ENCODE results near the gene LNX2. TPM values are rescaled to one million over a fixed set of nuclear protein-coding genes. Genes with fewer than 3 reads are reported as not detected.

LNX2 gene
- polyA plus RNA-seq (2013) = 7.8 and 7.9 TPM in 2 replicates

DNA sequence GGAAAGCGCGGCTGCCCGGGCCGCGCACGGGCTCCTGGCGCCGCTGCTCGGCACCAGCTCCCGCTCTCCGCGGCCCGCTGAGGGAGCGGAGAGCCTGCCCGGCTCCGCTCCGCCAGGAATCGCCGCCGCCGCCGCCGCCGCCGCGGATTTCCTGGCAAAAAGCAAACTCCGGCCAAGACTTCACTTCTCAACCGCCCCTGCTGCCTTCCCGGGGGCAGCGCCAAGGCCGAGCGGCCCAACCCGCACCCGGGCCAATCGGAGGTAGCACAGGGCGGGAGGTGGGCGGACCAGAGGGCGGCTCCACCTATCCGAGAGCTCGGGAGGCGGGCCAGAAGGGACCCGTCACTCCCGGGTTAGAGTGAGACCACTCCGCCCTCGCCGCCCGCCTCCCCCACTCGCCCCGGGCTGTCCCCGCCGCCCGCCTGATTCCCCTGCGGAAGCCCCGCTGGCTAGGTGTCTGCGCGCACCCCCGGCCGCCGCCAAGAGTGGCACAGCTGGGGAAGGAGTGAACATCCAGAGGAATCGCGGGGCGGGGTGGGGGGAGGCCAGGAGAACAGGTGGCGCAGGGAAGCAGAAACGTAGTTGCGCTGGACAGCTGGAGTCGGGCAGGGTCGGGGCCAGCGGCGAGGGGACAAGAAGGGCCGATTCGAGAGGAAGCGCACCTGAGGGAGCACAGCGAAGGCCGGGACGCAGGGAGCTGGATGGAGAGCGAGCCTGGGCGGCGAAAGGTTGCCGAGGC is at the start of gene LNX2:
LNX2 (minus strand) TSS at position 153 of the 739 bp plus-strand sequence. CDS start 38,826 bp downstream, outside the sequence.
- Histone ChIP-seq H3K23ac (ENCODE audit: low read length) (no peak within 1 kb of the TSS), H3K4me3 (ENCODE audit: low read depth, low read length) (peak within 1 kb of the TSS; percentile 98), H3K18ac (ENCODE audit: low read length) (peak within 1 kb of the TSS; percentile 96), H2BK120ac (ENCODE audit: insufficient read depth, low read length, poor library complexity) (peak within 1 kb of the TSS; percentile 92), H4K8ac (ENCODE audit: low read depth, low read length) (peak within 1 kb of the TSS; percentile 92), H4K91ac (ENCODE audit: low read depth, low read length) (peak within 1 kb of the TSS; percentile 97), H2AK5ac (ENCODE audit: low read length) (peak within 1 kb of the TSS; percentile 77), H3K9me3 (ENCODE audit: insufficient read depth, low read depth, low read length) (no peaks in the 10 kb centered on the region), H3K36me3 (ENCODE audit: control insufficient read depth in 1 of 2, insufficient read depth in 2 of 2, low read length in 2 of 2) (peaks cover 0 to 7% of the 10 kb centered on the region in 2 experiments), H3K79me2 (ENCODE audit: control insufficient read depth, insufficient read depth, low read length, poor library complexity) (peaks cover 17% of the 10 kb centered on the region), H3K27me3 (ENCODE audit: insufficient read depth, low read length) (no peaks in the 10 kb centered on the region), H3K4ac (ENCODE audit: low read depth, low read length) (peak within 1 kb of the TSS; percentile 91), H3K4me1 (ENCODE audit: control insufficient read depth in 1 of 2, insufficient read depth in 2 of 2, low read length in 2 of 2) (peaks cover 2 to 10% of the 10 kb centered on the region in 2 experiments), H3K27ac (ENCODE audit: low read depth, low read length) (peak within 1 kb of the TSS; percentile 99), H3K79me1 (ENCODE audit: low read length) (peaks cover 20% of the 10 kb centered on the region), H2BK12ac (ENCODE audit: low read length) (peak within 1 kb of the TSS; percentile 69), H4K12ac (ENCODE audit: low read depth, low read length) (peak within 1 kb of the TSS; percentile 90), H3K14ac (ENCODE audit: low read length) (peak within 1 kb of the TSS; percentile 95), H2AFZ (ENCODE audit: insufficient read depth, low read length, poor library complexity) (peak within 1 kb of the TSS; percentile 82), H3K4me2 (ENCODE audit: low read length) (peak within 1 kb of the TSS; percentile 96), H3K9ac (ENCODE audit: low read length) (peak within 1 kb of the TSS; percentile 91), H2BK5ac (ENCODE audit: low read depth, low read length, poor library complexity) (peak within 1 kb of the TSS; percentile 85)
- peak; percentile 97 for DNase-seq
- no CpG with 5 or more reads among the region's 79 CpGs for WGBS (ENCODE audit: extremely low coverage, insufficient coverage, insufficient read length)

DNA sequence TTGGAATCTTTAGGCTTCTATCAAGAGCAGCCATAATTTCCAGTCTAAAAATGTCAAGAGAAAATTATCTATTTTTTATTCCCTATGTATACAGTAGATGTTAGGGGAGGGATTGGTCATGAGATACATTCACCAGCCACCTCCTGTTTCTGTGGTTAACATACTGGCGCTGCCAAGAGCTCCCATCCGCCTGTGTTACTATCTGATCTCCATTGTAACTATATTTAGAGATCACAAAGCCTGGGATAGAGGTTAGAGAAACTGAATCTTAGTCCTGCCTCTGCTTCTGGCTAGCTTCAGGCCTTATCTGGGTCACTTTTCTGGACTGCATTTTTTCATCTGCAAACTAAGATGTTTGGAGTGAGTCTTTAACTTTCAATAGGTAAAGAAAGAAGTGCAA is 47.6 kb upstream of the LNX2 start:
- Histone ChIP-seq H3K23ac (ENCODE audit: low read length) (no peak overlapping the region), H4K8ac (ENCODE audit: low read depth, low read length) (no peak overlapping the region), H2AK5ac (ENCODE audit: low read length) (no peak overlapping the region), H3K9ac (ENCODE audit: low read length) (no peak overlapping the region), H3K79me1 (ENCODE audit: low read length) (no peaks in the 10 kb centered on the region), H2BK12ac (ENCODE audit: low read length) (no peak overlapping the region), H3K4me3 (ENCODE audit: low read depth, low read length) (no peak overlapping the region), H3K27me3 (ENCODE audit: insufficient read depth, low read length) (no peaks in the 10 kb centered on the region), H3K79me2 (ENCODE audit: control insufficient read depth, insufficient read depth, low read length, poor library complexity) (no peaks in the 10 kb centered on the region), H3K4me1 (ENCODE audit: control insufficient read depth in 1 of 2, insufficient read depth in 2 of 2, low read length in 2 of 2) (no peaks in the 10 kb centered on the region), H4K91ac (ENCODE audit: low read depth, low read length) (no peak overlapping the region), H3K4me2 (ENCODE audit: low read length) (no peak overlapping the region), H3K18ac (ENCODE audit: low read length) (no peak overlapping the region), H3K9me3 (ENCODE audit: insufficient read depth, low read depth, low read length) (no peaks in the 10 kb centered on the region), H3K14ac (ENCODE audit: low read length) (no peak overlapping the region), H2BK120ac (ENCODE audit: insufficient read depth, low read length, poor library complexity) (no peak overlapping the region), H2AFZ (ENCODE audit: insufficient read depth, low read length, poor library complexity) (no peak overlapping the region), H4K12ac (ENCODE audit: low read depth, low read length) (no peak overlapping the region), H3K27ac (ENCODE audit: low read depth, low read length) (no peak overlapping the region), H3K36me3 (ENCODE audit: control insufficient read depth in 1 of 2, insufficient read depth in 2 of 2, low read length in 2 of 2) (peaks cover 8 to 10% of the 10 kb centered on the region in 2 experiments), H2BK5ac (ENCODE audit: low read depth, low read length, poor library complexity) (no peak overlapping the region), H3K4ac (ENCODE audit: low read depth, low read length) (no peak overlapping the region)
- DNase-seq = no peak
- no CpG with 5 or more reads among the region's 2 CpGs for WGBS (ENCODE audit: extremely low coverage, insufficient coverage, insufficient read length)

DNA sequence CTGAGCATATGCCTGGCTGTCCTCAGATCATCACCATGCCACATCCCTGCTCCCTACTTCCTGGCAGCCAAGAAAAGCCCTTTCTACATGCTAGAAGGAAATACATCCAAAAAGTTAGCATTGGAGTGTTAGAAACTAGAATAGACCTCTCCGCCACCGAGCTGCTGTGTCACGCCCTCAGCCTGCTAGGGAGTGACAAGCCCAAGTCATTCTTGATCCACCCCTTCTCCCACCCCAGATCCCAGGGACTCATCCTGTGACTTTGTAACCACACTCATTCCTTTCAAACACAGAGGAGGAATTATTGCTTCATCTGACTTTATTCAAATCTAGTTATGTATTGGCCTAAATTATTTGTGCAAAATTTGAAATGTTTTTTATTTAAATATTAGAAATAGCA is 46.6 kb upstream of the LNX2 start:
- H3K4me1 ChIP-seq (ENCODE audit: control insufficient read depth in 1 of 2, insufficient read depth in 2 of 2, low read length in 2 of 2) = no peaks in the 10 kb centered on the region
- no peak overlapping the region for H3K4me2 ChIP-seq (ENCODE audit: low read length)
- no peak overlapping the region for H3K18ac ChIP-seq (ENCODE audit: low read length)
- no peak overlapping the region for H3K27ac ChIP-seq (ENCODE audit: low read depth, low read length)
- H2AFZ ChIP-seq (ENCODE audit: insufficient read depth, low read length, poor library complexity) = no peak overlapping the region
- no peaks in the 10 kb centered on the region for H3K27me3 ChIP-seq (ENCODE audit: insufficient read depth, low read length)
- H2AK5ac ChIP-seq (ENCODE audit: low read length) = no peak overlapping the region
- no peak overlapping the region for H3K4ac ChIP-seq (ENCODE audit: low read depth, low read length)
- no peak overlapping the region for H2BK12ac ChIP-seq (ENCODE audit: low read length)
- H3K9me3 ChIP-seq (ENCODE audit: insufficient read depth, low read depth, low read length) = no peaks in the 10 kb centered on the region
- no peaks in the 10 kb centered on the region for H3K79me1 ChIP-seq (ENCODE audit: low read length)
- H3K79me2 ChIP-seq (ENCODE audit: control insufficient read depth, insufficient read depth, low read length, poor library complexity) = no peaks in the 10 kb centered on the region
- peak overlapping the region; percentile 43 for H4K12ac ChIP-seq (ENCODE audit: low read depth, low read length)
- H3K14ac ChIP-seq (ENCODE audit: low read length) = no peak overlapping the region
- H4K91ac ChIP-seq (ENCODE audit: low read depth, low read length) = no peak overlapping the region
- H2BK5ac ChIP-seq (ENCODE audit: low read depth, low read length, poor library complexity) = no peak overlapping the region
- WGBS (ENCODE audit: extremely low coverage, insufficient coverage, insufficient read length) = no CpG with 5 or more reads among the region's 3 CpGs
- H2BK120ac ChIP-seq (ENCODE audit: insufficient read depth, low read length, poor library complexity) = no peak overlapping the region
- H3K36me3 ChIP-seq (ENCODE audit: control insufficient read depth in 1 of 2, insufficient read depth in 2 of 2, low read length in 2 of 2) = peaks cover 8 to 10% of the 10 kb centered on the region in 2 experiments
- no peak for DNase-seq
- no peak overlapping the region for H3K23ac ChIP-seq (ENCODE audit: low read length)
- no peak overlapping the region for H4K8ac ChIP-seq (ENCODE audit: low read depth, low read length)
- H3K9ac ChIP-seq (ENCODE audit: low read length) = no peak overlapping the region
- no peak overlapping the region for H3K4me3 ChIP-seq (ENCODE audit: low read depth, low read length)

DNA sequence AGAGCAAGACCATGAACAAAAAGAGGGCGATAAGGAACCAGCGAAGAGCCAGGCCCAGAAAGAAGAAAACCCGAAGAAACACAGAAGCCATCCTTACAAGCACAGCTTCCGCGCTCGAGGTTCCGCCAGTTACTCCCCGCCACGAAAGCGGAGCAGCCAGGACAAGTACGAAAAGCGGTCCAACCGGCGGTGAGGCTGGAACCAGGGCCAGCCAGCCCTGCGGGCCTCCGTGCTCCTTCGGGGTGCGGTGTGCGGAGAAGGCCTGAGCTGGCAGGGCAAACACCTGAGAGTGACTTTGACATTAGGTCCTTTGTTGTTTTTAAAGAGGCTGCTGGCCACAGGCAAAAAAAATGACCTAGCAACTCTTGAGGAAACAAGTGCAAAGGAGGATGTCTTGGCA is 45.4 kb upstream of the LNX2 start:
- DNase-seq = no peak
- Histone ChIP-seq H4K91ac (ENCODE audit: low read depth, low read length) (no peak overlapping the region), H3K79me1 (ENCODE audit: low read length) (no peaks in the 10 kb centered on the region), H2BK5ac (ENCODE audit: low read depth, low read length, poor library complexity) (no peak overlapping the region), H3K4me2 (ENCODE audit: low read length) (no peak overlapping the region), H2BK12ac (ENCODE audit: low read length) (no peak overlapping the region), H3K27me3 (ENCODE audit: insufficient read depth, low read length) (no peaks in the 10 kb centered on the region), H2BK120ac (ENCODE audit: insufficient read depth, low read length, poor library complexity) (no peak overlapping the region), H2AFZ (ENCODE audit: insufficient read depth, low read length, poor library complexity) (no peak overlapping the region), H2AK5ac (ENCODE audit: low read length) (no peak overlapping the region), H3K23ac (ENCODE audit: low read length) (no peak overlapping the region), H3K4me3 (ENCODE audit: low read depth, low read length) (no peak overlapping the region), H3K4ac (ENCODE audit: low read depth, low read length) (no peak overlapping the region), H4K8ac (ENCODE audit: low read depth, low read length) (no peak overlapping the region), H3K79me2 (ENCODE audit: control insufficient read depth, insufficient read depth, low read length, poor library complexity) (no peaks in the 10 kb centered on the region), H3K18ac (ENCODE audit: low read length) (no peak overlapping the region), H4K12ac (ENCODE audit: low read depth, low read length) (no peak overlapping the region), H3K9ac (ENCODE audit: low read length) (no peak overlapping the region), H3K9me3 (ENCODE audit: insufficient read depth, low read depth, low read length) (no peaks in the 10 kb centered on the region), H3K27ac (ENCODE audit: low read depth, low read length) (no peak overlapping the region), H3K36me3 (ENCODE audit: control insufficient read depth in 1 of 2, insufficient read depth in 2 of 2, low read length in 2 of 2) (peaks cover 8 to 10% of the 10 kb centered on the region in 2 experiments), H3K4me1 (ENCODE audit: control insufficient read depth in 1 of 2, insufficient read depth in 2 of 2, low read length in 2 of 2) (no peaks in the 10 kb centered on the region), H3K14ac (ENCODE audit: low read length) (no peak overlapping the region)
- WGBS (ENCODE audit: extremely low coverage, insufficient coverage, insufficient read length) = no CpG with 5 or more reads among the region's 19 CpGs

Measured in trophoblast cell (in vitro differentiated cells and primary cell).